ENCODE measurements around the gene PARD3.

DNA sequence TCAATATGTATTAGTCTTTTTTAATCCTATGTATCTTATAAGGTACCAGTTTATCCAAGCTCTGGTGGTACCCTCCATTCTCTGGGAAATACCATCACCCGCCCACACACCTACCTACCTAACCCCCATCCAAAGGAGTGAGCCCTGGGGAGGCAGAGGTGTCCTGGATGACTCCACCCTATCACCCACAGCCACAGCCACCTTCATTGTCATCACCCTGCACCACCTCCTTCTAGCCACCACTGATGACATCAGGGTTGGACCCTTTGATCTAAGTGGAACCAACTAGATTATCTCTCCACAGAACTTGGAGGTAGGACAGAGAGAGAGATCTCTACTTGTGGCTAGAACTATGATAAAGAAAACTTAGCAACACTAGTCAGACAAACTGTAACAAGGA, 259.4 kb downstream of the PARD3 start:
- TF ChIP-seq POLR2A (IDR thresholded peaks at IDR 0.05) = no peak
- no peak for TF ChIP-seq CTCF (IDR thresholded peaks at IDR 0.05)
